Measurements from ENCODE around the gene HDAC1. TPM values are rescaled to one million over a fixed set of nuclear protein-coding genes. Genes with fewer than 3 reads are reported as not detected.
"Not testable (repeated sequence)": the region's sequence is repeated elsewhere in the genome, so short reads cannot be mapped to it uniquely, and the experiment has no call there.

The HDAC1 gene
- total and polyA plus RNA-seq, 10 donors = 83.0 to 116 (median 98.7) TPM

GRCh38 chr1:32250893-32251716 is 40.8 kb upstream of the HDAC1 start, which contains the start of gene LCK:
LCK (plus strand) TSS chr1:32251265; CDS start chr1:32274330, 23,065 bp downstream.
- H3K4me3 ChIP-seq = peak within 1 kb of the TSS; percentile 28 to 71 (median 42)
- 40 to 50% (median 49%) methylated on average over 19 to 25 of the region's 25 CpGs for WGBS, 5 donors

GRCh38 chr1:32255072-32256071 is 36.5 kb upstream of the HDAC1 start:
- 51 to 69% (median 61%) methylated on average over 10 of the region's 10 CpGs for WGBS, 5 donors
- Histone ChIP-seq H3K4me1 (peaks cover 15 to 100% (median 69%) of the 10 kb centered on the region in 6 donors), H3K27me3 (replicated peaks in 1 of 7) (no peaks in the 10 kb centered on the region), H3K4me3 (peak overlapping the region in 4 of 8 donors; percentile 36 to 71 (median 42)), H3K9me3 (no peaks in the 10 kb centered on the region), H3K36me3 (no peaks in the 10 kb centered on the region), H3K27ac (peak overlapping the region in 5 of 8 donors; percentile 47 to 96 (median 90))
- TF ChIP-seq POLR2AphosphoS5 (IDR thresholded peaks at IDR 0.05) = no peak
- no peak for TF ChIP-seq POLR2A (IDR thresholded peaks at IDR 0.05)
- no peak for TF ChIP-seq CTCF (IDR thresholded peaks at IDR 0.05 in 8 of 11, conservative IDR thresholded peaks at IDR 0.05 in 3 of 11)
- DNase-seq = no peak
- intact Hi-C loops (cut with DNase I; ENCODE audit: low total_unique reads) = no loop called here

More at GRCh38 chr1:32250893-32251716, 40.8 kb upstream of the HDAC1 start, which contains the start of gene LCK:
- DNase-seq = peak; percentile 93
- H3K4me1 ChIP-seq = peaks cover 38 to 100% (median 86%) of the 10 kb centered on the region in 6 donors
- intact Hi-C loops (cut with DNase I; ENCODE audit: low total_unique reads) = no loop called here
- no peaks in the 10 kb centered on the region for H3K9me3 ChIP-seq
- H3K27ac ChIP-seq = peak within 1 kb of the TSS; percentile 71 to 96 (median 90)
- no peaks in the 10 kb centered on the region for H3K27me3 ChIP-seq (replicated peaks in 1 of 7)
- TF ChIP-seq POLR2AphosphoS5 (IDR thresholded peaks at IDR 0.05) (peak; percentile 77 to 89 (median 86)), POLR2A (IDR thresholded peaks at IDR 0.05) (no peak)
- H3K36me3 ChIP-seq = no peaks in the 10 kb centered on the region

GRCh38 chr1:32256473-32257226 is 35.2 kb upstream of the HDAC1 start:
- peak overlapping the region in 3 of 8 donors; percentile 10 to 71 (median 41) for H3K4me3 ChIP-seq
- 64 to 75% (median 69%) methylated on average over 9 of the region's 9 CpGs for WGBS, 5 donors
- intact Hi-C loops (cut with DNase I; ENCODE audit: low total_unique reads) = no loop called here
- H3K9me3 ChIP-seq = no peaks in the 10 kb centered on the region
- no peak for TF ChIP-seq POLR2AphosphoS5 (IDR thresholded peaks at IDR 0.05)
- TF ChIP-seq CTCF (IDR thresholded peaks at IDR 0.05 in 8 of 11, conservative IDR thresholded peaks at IDR 0.05 in 3 of 11) = no peak
- no peak for TF ChIP-seq POLR2A (IDR thresholded peaks at IDR 0.05)
- peaks cover 11 to 93% (median 56%) of the 10 kb centered on the region in 6 donors for H3K4me1 ChIP-seq
- H3K27ac ChIP-seq = peak overlapping the region in 4 of 8 donors; percentile 89 to 96 (median 92)
- H3K36me3 ChIP-seq = no peaks in the 10 kb centered on the region
- H3K27me3 ChIP-seq (replicated peaks in 1 of 7) = no peaks in the 10 kb centered on the region
- DNase-seq = no peak

GRCh38 chr1:32257227-32257508 is 34.7 kb upstream of the HDAC1 start:
- Histone ChIP-seq H3K4me1 (peaks cover 8 to 87% (median 51%) of the 10 kb centered on the region in 6 donors), H3K27ac (peak overlapping the region in 4 of 8 donors; percentile 89 to 96 (median 92)), H3K27me3 (replicated peaks in 1 of 7) (no peaks in the 10 kb centered on the region), H3K4me3 (peak overlapping the region in 1 of 8 donors; percentile 71), H3K36me3 (no peaks in the 10 kb centered on the region), H3K9me3 (no peaks in the 10 kb centered on the region)
- no peak for TF ChIP-seq POLR2A (IDR thresholded peaks at IDR 0.05)
- no peak for TF ChIP-seq CTCF (IDR thresholded peaks at IDR 0.05 in 8 of 11, conservative IDR thresholded peaks at IDR 0.05 in 3 of 11)
- no peak for TF ChIP-seq POLR2AphosphoS5 (IDR thresholded peaks at IDR 0.05)
- no peak for DNase-seq
- intact Hi-C loops (cut with DNase I; ENCODE audit: low total_unique reads) = no loop called here
- 82 to 93% (median 88%) methylated on average over 6 of the region's 6 CpGs for WGBS, 5 donors

GRCh38 chr1:32263236-32263593 is 28.7 kb upstream of the HDAC1 start:
- intact Hi-C loops (cut with DNase I; ENCODE audit: low total_unique reads); H3K27me3 ChIP-seq (replicated peaks in 1 of 7); H3K9me3 ChIP-seq; H3K4me3 ChIP-seq; DNase-seq; H3K36me3 ChIP-seq: not testable (repeated sequence)
- Histone ChIP-seq H3K4me1 (peaks cover 5 to 77% (median 41%) of the 10 kb centered on the region in 6 donors), H3K27ac (peak overlapping the region in 2 of 8 donors; percentile 49 to 73)
- WGBS, 5 donors = 93 to 95% (median 94%) methylated on average over 4 of the region's 4 CpGs

Data from spleen (tissue), 11 donors.